Activated naive CD8-positive, alpha-beta T cell (primary cell): ENCODE data around the gene SUSD1.

Experiments
- H3K27ac Mint-ChIP-seq: one replicate; pipeline ENCODE4 v1.8.0; 2021; ENCODE audit warnings: mixed read lengths
- H3K27me3 Mint-ChIP-seq: one replicate; pipeline ENCODE4 v1.8.0; 2021; ENCODE audit warnings: mixed read lengths
- H3K36me3 Mint-ChIP-seq: one replicate; pipeline ENCODE4 v1.8.0; 2021; ENCODE audit warnings: mixed read lengths
- H3K4me1 Mint-ChIP-seq: one replicate; pipeline ENCODE4 v1.8.0; 2021; ENCODE audit warnings: low read depth, mixed read lengths
- H3K4me3 Mint-ChIP-seq: one replicate; pipeline ENCODE4 v1.8.0; 2021; ENCODE audit warnings: mild to moderate bottlenecking, mixed read lengths
- H3K9me3 Mint-ChIP-seq: one replicate; pipeline ENCODE4 v1.8.0; 2021; ENCODE audit warnings: low read depth, mixed read lengths

Gene SUSD1

DNA sequence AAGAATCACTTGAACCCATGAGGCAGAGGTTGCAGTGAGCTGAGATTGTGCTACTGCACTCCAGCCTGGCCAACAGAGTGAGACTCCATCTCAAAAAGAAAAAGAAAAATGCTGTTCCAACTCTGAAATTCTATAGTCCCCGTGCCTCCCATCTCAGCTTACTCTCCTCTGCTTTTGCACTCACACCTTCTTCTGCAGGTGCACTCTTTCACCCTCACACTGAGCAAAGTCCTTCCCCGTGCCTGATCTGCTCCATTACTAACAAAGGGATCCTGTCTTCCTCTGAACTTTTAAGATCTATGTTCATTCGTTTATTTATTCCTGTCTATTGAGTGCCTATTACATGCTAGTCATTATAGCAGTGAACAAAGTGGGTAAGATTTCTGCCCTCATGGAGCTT, 47.8 kb downstream of the SUSD1 start:
- H3K4me3 Mint-ChIP-seq = no peak overlapping the region
- no peaks in the 10 kb centered on the region for H3K9me3 Mint-ChIP-seq
- H3K4me1 Mint-ChIP-seq = no peaks in the 10 kb centered on the region
- H3K27ac Mint-ChIP-seq = no peak overlapping the region
- peaks cover 23% of the 10 kb centered on the region for H3K36me3 Mint-ChIP-seq
- no peaks in the 10 kb centered on the region for H3K27me3 Mint-ChIP-seq

DNA sequence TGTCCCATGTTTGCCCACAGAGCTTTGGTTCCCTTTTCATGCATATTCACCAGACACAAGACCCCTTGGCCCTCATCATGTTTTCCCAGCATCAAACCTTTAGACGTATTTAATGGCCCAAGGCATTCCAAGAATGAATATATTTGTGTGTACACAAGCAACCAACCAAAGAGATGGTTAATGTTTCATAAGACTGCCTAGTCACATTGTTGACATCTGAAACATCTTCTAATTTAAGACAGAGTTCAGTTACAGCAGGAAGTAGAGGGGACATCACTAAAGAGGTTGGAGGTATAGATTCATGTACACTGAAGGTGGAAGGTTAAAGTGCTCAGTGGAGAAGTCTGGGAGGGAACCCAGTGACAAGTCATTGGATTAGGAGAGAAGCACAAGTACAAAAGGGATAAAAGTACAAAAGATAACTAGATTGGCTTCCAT, 49.1 kb downstream of the SUSD1 start:
- peaks cover 4% of the 10 kb centered on the region for H3K4me1 Mint-ChIP-seq
- H3K27ac Mint-ChIP-seq = no peak overlapping the region
- no peaks in the 10 kb centered on the region for H3K27me3 Mint-ChIP-seq

DNA sequence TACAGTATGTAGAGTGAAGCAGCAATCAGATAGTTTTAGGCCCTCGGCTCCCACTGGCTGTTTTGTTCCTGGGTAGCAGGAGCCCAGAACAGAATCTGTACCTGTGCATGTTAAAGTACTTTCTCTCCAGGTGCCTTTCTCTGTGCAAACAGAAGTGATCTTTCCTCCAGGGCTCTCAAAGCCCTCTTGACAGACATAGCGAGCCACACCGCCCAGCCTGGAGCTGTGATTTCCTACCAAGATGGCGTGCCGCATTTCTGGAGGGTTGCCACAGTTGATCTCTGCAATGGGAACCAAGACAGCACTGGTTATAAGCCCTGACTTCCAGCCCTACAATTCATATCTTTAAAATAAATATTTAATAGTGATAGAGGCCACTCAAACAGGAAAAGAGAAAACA, 50.9 kb downstream of the SUSD1 start:
- no peak overlapping the region for H3K27ac Mint-ChIP-seq
- H3K4me1 Mint-ChIP-seq = peaks cover 4% of the 10 kb centered on the region
- H3K4me3 Mint-ChIP-seq = no peak overlapping the region

More for the DNA sequence above, 49.1 kb downstream of the SUSD1 start:
- Mint-ChIP-seq H3K9me3 (no peaks in the 10 kb centered on the region), H3K36me3 (peaks cover 19% of the 10 kb centered on the region), H3K4me3 (no peak overlapping the region)

DNA sequence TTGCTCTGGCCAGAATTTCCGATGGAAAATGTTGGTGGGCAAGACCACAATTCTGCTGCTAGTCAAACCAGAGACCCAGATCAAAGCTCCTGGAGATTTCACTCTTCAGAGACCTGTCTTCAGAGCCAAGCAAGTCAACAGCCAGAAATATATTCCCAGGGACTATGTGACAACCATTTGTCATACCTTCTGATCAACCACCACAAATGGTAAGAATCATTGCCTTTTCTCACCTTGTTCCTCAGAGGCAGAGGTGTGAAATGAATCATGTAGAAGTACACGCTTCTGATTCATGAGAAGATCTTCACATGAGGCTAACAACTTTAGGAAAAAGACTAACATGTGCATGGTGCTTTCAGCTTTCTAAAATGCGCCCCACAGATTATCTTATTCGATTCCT, 53.5 kb downstream of the SUSD1 start:
- no peak overlapping the region for H3K27ac Mint-ChIP-seq
- H3K27me3 Mint-ChIP-seq = no peaks in the 10 kb centered on the region
- H3K4me3 Mint-ChIP-seq = no peak overlapping the region
- peaks cover 11% of the 10 kb centered on the region for H3K36me3 Mint-ChIP-seq
- peaks cover 4% of the 10 kb centered on the region for H3K4me1 Mint-ChIP-seq
- H3K9me3 Mint-ChIP-seq = no peaks in the 10 kb centered on the region

More for the DNA sequence above, 50.9 kb downstream of the SUSD1 start:
- no peaks in the 10 kb centered on the region for H3K27me3 Mint-ChIP-seq
- peaks cover 16% of the 10 kb centered on the region for H3K36me3 Mint-ChIP-seq
- H3K9me3 Mint-ChIP-seq = no peaks in the 10 kb centered on the region

DNA sequence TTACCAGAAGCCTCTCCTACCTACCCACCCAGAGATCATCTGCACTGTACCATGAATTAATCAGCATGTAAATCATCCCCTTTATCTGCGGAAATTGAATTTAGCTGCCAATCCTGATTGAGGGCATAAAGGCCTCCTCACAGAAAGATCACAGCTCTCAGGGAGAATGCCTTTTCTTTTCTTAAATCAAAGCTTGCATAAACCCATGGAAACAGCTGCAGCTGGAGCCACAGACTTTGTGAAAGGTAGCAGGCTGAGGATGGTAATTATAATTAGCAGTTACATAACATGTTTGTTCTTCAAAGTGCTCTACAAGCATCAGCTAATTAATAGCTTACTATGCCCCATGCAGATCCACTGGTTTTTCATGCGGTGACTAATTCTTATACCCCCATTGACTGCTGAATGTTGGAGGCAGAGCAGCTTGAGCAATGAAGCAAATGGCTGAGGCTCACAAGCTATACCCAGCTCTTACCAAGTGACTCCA, 54.6 kb downstream of the SUSD1 start:
- H3K4me3 Mint-ChIP-seq = no peak overlapping the region
- peaks cover 4% of the 10 kb centered on the region for H3K4me1 Mint-ChIP-seq
- H3K9me3 Mint-ChIP-seq = no peaks in the 10 kb centered on the region
- no peak overlapping the region for H3K27ac Mint-ChIP-seq
- H3K36me3 Mint-ChIP-seq = peaks cover 10% of the 10 kb centered on the region
- H3K27me3 Mint-ChIP-seq = no peaks in the 10 kb centered on the region

DNA sequence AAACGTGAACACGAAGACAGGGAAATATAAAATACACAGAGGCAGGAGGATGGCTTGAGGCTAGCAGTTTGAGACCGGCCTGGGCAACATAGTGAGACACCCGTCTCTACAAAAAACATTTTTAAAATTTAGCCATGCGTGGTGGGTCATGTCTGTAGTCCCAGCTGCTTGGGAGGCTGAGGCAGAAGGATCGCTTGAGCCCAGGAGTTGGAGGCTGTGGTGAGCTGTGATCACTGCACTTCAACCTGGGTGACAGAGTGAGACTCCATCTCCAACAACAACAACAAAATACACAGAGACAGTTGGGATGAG, 55.1 kb downstream of the SUSD1 start:
- H3K27ac Mint-ChIP-seq = no peak overlapping the region
- no peaks in the 10 kb centered on the region for H3K27me3 Mint-ChIP-seq
- no peak overlapping the region for H3K4me3 Mint-ChIP-seq
- peaks cover 4% of the 10 kb centered on the region for H3K4me1 Mint-ChIP-seq
- peaks cover 10% of the 10 kb centered on the region for H3K36me3 Mint-ChIP-seq
- no peaks in the 10 kb centered on the region for H3K9me3 Mint-ChIP-seq

DNA sequence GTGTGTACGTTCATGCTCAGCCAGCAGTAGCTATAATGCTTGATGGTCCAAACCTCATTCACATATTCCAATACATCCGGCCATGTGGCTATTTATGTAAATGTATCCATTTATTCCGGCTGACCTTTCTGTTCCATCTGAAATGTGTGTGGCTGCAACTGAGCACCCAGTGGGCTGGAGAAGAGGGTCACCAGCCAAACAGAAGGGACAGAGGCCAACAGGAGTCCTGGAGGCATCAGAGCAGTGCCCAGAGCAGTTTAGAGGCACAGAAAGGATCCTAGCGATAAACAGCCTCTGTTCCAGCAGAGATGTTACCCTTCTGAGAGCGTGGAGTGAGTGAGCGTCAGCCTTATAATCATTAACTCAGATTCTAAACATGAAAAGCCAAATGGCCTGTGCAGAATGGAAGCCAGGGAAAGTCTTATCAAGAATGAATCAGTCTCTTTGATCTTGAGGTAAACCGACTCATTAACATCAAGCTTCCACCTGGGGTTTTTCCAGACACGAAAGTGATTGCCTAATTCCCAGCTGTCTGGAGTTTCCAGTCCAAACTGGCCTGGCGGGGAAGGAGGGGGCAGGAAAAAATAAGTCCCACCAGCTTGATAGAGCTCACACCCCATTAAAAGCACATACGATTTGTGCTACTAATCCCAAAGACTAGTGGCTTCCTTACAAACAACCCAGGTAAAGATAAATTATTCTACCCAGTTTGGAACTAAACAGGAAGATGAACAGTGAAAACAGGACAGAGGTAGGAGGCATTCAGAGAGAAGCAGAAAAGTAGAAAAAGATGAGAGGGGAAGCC, 55.7 kb downstream of the SUSD1 start:
- Mint-ChIP-seq H3K36me3 (peaks cover 10% of the 10 kb centered on the region), H3K4me3 (no peak overlapping the region), H3K9me3 (no peaks in the 10 kb centered on the region), H3K27me3 (no peaks in the 10 kb centered on the region), H3K4me1 (peaks cover 4% of the 10 kb centered on the region), H3K27ac (no peak overlapping the region)

DNA sequence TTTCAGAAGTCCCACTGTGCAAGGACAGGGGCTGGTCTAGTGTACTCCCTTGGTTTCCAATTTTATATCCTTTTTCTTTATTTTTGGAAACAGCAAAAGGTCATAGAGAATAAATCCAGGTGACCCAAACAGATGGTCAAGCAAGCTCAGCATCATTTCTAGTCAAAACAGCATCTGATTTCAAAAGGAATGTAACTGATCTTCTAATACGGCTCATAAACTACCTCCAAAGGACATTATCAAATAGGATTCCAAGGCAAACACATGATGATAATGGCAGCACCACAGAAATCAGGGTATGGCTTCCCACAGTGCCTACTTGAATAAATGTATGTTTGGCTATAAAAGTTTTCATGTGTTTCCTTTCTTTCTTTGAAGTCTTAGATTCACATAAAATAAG, 57.1 kb downstream of the SUSD1 start:
- H3K9me3 Mint-ChIP-seq = no peaks in the 10 kb centered on the region
- H3K4me1 Mint-ChIP-seq = peaks cover 4% of the 10 kb centered on the region
- H3K4me3 Mint-ChIP-seq = no peak overlapping the region
- no peak overlapping the region for H3K27ac Mint-ChIP-seq
- no peaks in the 10 kb centered on the region for H3K27me3 Mint-ChIP-seq
- H3K36me3 Mint-ChIP-seq = peaks cover 8% of the 10 kb centered on the region

DNA sequence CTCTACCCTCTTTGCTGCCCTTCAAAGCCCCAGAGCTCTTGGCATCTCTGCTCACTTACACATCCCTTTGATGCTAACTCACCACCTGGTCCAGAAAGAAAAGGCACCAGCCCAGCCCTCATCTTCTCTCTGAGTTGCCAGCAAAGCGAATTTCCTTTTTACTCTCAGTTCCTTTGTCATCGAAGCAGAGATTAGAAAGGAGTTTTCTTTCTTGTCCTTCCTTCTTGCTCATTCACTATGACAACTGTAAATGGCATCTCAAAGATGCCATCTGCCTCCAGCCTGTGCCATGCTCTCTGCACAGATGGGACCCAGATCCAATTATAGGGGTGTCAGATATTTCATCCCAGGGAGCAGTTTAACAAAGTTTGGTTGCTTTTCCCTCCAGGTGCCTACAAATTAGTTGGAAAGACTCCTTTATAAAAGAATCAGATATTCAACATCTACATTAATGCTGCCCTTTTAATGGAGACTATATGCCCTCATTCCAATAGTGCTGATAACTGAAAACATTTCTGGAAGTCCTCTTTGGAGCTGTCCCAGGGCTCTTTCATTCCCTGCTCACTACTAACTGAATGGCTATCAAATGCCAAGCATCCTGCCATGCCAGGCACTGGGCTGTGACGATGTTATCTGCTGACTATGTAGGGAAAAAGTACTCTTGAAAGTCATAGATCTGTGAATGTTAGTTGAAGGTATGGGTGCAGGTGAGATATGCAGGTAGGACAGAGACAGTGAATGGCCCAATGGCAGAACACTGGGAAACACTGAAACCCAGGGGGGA, 58.9 kb downstream of the SUSD1 start:
- Mint-ChIP-seq H3K27ac (no peak overlapping the region), H3K27me3 (no peaks in the 10 kb centered on the region), H3K36me3 (peaks cover 2% of the 10 kb centered on the region), H3K4me3 (no peak overlapping the region), H3K9me3 (no peaks in the 10 kb centered on the region), H3K4me1 (no peaks in the 10 kb centered on the region)

DNA sequence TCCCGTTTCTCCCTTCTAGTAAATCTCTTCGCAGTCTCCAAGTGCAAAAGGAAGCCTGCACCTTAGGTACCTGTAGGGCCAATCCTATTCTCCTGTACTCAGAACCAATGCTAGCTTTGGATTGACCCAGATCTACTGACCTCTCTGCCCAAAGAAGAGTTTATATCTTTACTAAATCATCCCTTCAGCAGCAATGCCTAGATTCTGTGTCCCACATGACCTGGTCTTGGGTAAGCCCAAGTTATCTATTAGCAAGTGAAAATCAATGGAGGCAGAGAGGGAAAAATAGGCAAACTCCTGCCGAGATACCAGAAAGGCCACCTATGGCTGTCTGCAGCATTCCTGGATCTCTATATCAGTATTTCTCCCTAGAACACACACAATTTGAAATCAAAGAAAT, 60.0 kb downstream of the SUSD1 start:
- peaks cover 2% of the 10 kb centered on the region for H3K36me3 Mint-ChIP-seq
- H3K27me3 Mint-ChIP-seq = no peaks in the 10 kb centered on the region
- H3K4me1 Mint-ChIP-seq = no peaks in the 10 kb centered on the region
- H3K9me3 Mint-ChIP-seq = no peaks in the 10 kb centered on the region
- H3K27ac Mint-ChIP-seq = no peak overlapping the region
- no peak overlapping the region for H3K4me3 Mint-ChIP-seq

DNA sequence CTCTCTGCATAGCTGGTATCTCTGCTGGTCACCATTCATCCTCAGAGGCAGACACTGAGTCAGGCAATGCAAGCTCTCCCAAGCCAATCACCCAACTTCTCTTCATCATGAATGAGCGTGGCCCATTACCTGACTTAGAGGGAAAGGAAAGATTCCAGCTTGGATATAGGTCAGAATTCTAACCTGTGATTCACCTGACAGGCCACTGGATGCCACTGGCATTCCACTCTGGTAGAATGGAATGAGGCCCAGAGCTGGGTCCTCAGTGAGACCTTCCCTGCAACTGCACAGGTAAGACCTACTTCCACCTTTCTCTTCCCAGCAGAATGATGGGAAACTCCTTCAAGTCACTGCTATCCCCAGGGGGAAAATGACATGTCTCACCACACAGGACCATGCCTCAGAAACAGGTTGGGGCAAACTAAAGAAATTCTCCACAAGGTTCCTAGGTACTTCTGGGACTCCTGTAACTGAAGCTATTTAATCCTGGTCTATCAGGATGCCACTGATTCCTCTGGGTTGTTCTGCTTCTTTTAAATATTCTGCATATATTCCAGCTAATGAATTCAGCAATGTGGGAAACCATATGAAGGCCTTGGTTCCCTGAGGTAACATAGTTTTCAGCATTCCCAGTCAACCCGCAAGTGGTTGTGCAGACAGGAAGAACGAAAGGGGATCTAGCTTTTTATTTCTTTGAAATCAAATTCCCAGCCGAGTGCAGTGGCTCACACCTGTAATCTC, 62.0 kb downstream of the SUSD1 start:
- H3K27me3 Mint-ChIP-seq = no peaks in the 10 kb centered on the region
- no peaks in the 10 kb centered on the region for H3K9me3 Mint-ChIP-seq
- peaks cover 2% of the 10 kb centered on the region for H3K36me3 Mint-ChIP-seq
- H3K4me1 Mint-ChIP-seq = no peaks in the 10 kb centered on the region
- H3K27ac Mint-ChIP-seq = no peak overlapping the region
- no peak overlapping the region for H3K4me3 Mint-ChIP-seq

DNA sequence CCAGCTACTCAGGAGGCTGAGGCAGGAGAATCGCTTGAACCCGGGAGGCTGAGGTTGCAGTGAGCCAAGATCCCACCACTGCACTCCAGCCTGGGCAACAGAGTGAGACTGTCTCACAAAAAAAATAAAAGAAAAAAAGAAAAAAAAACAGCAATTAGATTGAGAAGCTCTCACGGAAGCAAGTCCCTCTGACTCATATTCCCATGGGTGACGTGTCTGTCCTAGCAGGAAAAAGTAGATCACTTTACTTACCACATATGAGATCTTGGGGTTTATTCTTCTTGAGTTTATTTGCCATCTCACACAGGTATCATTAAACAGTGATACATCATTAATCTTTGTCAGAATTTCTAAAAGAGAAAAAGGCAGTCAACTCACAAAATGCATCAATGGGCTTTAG, 62.6 kb downstream of the SUSD1 start:
- no peaks in the 10 kb centered on the region for H3K27me3 Mint-ChIP-seq
- H3K4me3 Mint-ChIP-seq = no peak overlapping the region
- peaks cover 2% of the 10 kb centered on the region for H3K36me3 Mint-ChIP-seq
- H3K27ac Mint-ChIP-seq = no peak overlapping the region
- no peaks in the 10 kb centered on the region for H3K4me1 Mint-ChIP-seq
- H3K9me3 Mint-ChIP-seq = no peaks in the 10 kb centered on the region

DNA sequence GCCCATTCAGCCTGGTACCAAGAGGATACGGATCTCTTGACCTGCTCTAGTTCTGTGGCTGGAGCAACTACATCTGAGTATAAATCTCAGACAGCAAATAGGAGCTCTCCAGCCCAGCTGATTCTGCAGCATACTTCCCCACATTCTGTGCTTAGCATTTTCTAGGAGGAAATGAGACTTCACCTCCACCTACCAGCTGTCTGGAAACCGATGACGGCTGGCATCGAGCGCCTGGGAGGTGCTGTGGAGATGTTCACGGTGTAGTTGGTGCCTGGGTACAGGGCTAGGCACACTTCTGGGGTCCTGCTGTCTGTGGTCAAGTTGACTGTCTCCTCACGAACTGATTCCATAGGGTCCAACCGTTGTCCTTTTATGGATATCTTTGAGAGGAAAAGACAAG, 63.6 kb downstream of the SUSD1 start:
- no peak overlapping the region for H3K27ac Mint-ChIP-seq
- no peak overlapping the region for H3K4me3 Mint-ChIP-seq
- no peaks in the 10 kb centered on the region for H3K27me3 Mint-ChIP-seq
- H3K9me3 Mint-ChIP-seq = no peaks in the 10 kb centered on the region
- peaks cover under 1% of the 10 kb centered on the region for H3K36me3 Mint-ChIP-seq
- no peaks in the 10 kb centered on the region for H3K4me1 Mint-ChIP-seq

DNA sequence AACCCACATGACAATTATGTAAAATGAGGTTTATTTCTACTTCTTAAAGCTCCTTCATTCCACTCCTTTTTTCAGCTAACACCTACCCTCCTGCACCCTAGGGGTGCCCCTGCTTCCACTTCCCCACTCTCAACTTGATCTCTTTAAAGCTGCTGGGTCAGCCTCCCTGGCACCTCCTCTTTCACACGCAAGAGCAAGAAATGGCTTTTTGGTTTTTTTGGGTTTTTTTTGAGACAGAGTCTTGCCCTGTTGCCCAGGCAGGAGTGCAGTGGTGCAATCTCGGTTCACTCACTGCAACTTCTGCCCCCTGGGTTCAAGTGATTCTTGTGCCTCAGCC, 64.4 kb downstream of the SUSD1 start:
- H3K4me1 Mint-ChIP-seq = no peaks in the 10 kb centered on the region

DNA sequence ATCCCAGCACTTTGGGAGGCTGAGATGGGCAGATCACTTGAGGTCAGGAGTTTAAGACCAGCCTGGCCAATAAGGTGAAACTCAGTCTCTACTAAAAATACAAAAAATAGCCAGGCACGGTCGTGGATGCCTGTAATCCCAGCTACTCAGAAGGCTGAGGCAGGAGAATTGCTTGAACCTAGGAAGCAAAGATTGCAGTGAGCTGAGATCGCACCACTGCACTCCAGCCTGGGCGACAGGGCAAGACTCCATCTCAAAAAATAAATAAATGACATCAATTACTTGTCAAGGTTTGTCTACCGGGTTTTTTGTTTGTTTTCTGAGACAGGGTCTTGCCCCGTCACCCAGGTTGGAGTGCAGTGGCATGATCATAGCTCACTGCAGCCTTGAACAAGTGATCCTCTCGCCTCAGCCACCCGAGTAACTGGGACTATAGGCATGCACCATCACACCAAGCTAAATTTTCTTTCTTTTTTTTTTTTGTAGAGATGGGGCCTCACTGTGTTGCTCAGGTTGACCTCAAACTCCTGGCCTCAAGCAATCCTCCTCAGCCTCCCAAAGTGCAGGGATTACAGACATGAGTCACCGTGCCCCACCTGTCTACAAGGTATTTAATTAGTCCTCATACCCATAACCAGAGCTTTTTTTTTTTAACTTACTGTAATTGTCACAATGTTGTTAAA, 64.9 kb downstream of the SUSD1 start:
- no peaks in the 10 kb centered on the region for H3K27me3 Mint-ChIP-seq
- H3K4me3 Mint-ChIP-seq = no peak overlapping the region
- H3K27ac Mint-ChIP-seq = no peak overlapping the region
- no peaks in the 10 kb centered on the region for H3K4me1 Mint-ChIP-seq
- no peaks in the 10 kb centered on the region for H3K9me3 Mint-ChIP-seq
- H3K36me3 Mint-ChIP-seq = peaks cover 2% of the 10 kb centered on the region

More for the DNA sequence above, 64.4 kb downstream of the SUSD1 start:
- Mint-ChIP-seq H3K4me3 (no peak overlapping the region), H3K27ac (no peak overlapping the region), H3K36me3 (no peaks in the 10 kb centered on the region), H3K27me3 (no peaks in the 10 kb centered on the region), H3K9me3 (no peaks in the 10 kb centered on the region)
